ENCODE measurements around the gene ANO8. TPM values are rescaled to one million over a fixed set of nuclear protein-coding genes. Genes with fewer than 3 reads are reported as not detected.

The ANO8 gene
- total and polyA plus RNA-seq, 2 of the 13 experiments (the other 11 are each of a cell fraction or from before 2014, with no cell fraction given), result 1.8 to 3.5 TPM

GRCh38 chr19:17346109-17346671 lies 11.5 kb upstream of the ANO8 start (continued):
- TF ChIP-seq GMEB2 (CRISPR knock-in tag; IDR thresholded peaks at IDR 0.05; ENCODE audit: low read depth) (no peak), HOXA5 (CRISPR knock-in tag; IDR thresholded peaks at IDR 0.05) (0 out of 2 replicates have a peak, but pooled peaks have one; percentile 65), ZNF816 (CRISPR knock-in tag; IDR thresholded peaks at IDR 0.05; ENCODE audit: borderline replicate concordance) (no peak), ZNF280B (CRISPR knock-in tag; IDR thresholded peaks at IDR 0.05; ENCODE audit: borderline replicate concordance) (peak; percentile 71), ATAD3A (CRISPR knock-in tag; IDR thresholded peaks at IDR 0.05) (no peak), CREM (IDR thresholded peaks at IDR 0.05) (no peak), CREM (CRISPR knock-in tag; IDR thresholded peaks at IDR 0.05) (no peak), ZNF547 (CRISPR knock-in tag; IDR thresholded peaks at IDR 0.05) (no peak), TMF1 (CRISPR knock-in tag; IDR thresholded peaks at IDR 0.05; ENCODE audit: low read depth) (no peak), SETDB1 (CRISPR knock-in tag; IDR thresholded peaks at IDR 0.05; ENCODE audit: borderline replicate concordance) (no peak), AHR (CRISPR knock-in tag; IDR thresholded peaks at IDR 0.05) (0 out of 2 replicates have a peak, but pooled peaks have one; percentile 22), RBFOX2 (IDR thresholded peaks at IDR 0.05; ENCODE audit: low read depth, low read length) (no peak), ATF4 (CRISPR knock-in tag; IDR thresholded peaks at IDR 0.05) (no peak), IRX3 (CRISPR knock-in tag; IDR thresholded peaks at IDR 0.05; ENCODE audit: borderline replicate concordance, low read depth) (no peak), PCBP1 (IDR thresholded peaks at IDR 0.05; ENCODE audit: borderline replicate concordance, low read depth, low read length) (no peak), KLF6 (CRISPR knock-in tag; IDR thresholded peaks at IDR 0.05) (no peak), SKI (IDR thresholded peaks at IDR 0.05; ENCODE audit: partially characterized antibody) (no peak), ELF3 (CRISPR knock-in tag; IDR thresholded peaks at IDR 0.05) (peak; percentile 45; the same call in 1 of the 2 replicates), IRF2 (CRISPR knock-in tag; IDR thresholded peaks at IDR 0.05) (peak; percentile 43; the same call in 1 of the 2 replicates), THAP8 (CRISPR knock-in tag; IDR thresholded peaks at IDR 0.05; ENCODE audit: borderline replicate concordance) (no peak), SRSF1 (optimal IDR thresholded peaks at IDR 0.05; ENCODE audit: low read depth, low read length) (no peak), CREBL2 (CRISPR knock-in tag; IDR thresholded peaks at IDR 0.05; ENCODE audit: borderline replicate concordance) (no peak), ZNF605 (CRISPR knock-in tag; IDR thresholded peaks at IDR 0.05) (no peak; the same call in 1 of the 2 replicates), GATAD1 (CRISPR knock-in tag; IDR thresholded peaks at IDR 0.05) (0 out of 2 replicates have a peak, but pooled peaks have one; percentile 22), ZNF780A (CRISPR knock-in tag; IDR thresholded peaks at IDR 0.05) (no peak), SP5 (CRISPR knock-in tag; IDR thresholded peaks at IDR 0.05; ENCODE audit: borderline replicate concordance, low read depth) (no peak)
